HPDE6-E6E7 (cell line): Measurements from ENCODE around the gene ZNF710.
"Not testable (repeated sequence)": the region's sequence is repeated elsewhere in the genome, so short reads cannot be mapped to it uniquely, and the experiment has no call there.

Experiments
- DNase-seq: peaks from one replicate; pipeline ENCODE4 v3.0.0; 2011; ENCODE audit warnings: missing footprints; ENCODE audit errors: extremely low spot score

Gene ZNF710, protein sequence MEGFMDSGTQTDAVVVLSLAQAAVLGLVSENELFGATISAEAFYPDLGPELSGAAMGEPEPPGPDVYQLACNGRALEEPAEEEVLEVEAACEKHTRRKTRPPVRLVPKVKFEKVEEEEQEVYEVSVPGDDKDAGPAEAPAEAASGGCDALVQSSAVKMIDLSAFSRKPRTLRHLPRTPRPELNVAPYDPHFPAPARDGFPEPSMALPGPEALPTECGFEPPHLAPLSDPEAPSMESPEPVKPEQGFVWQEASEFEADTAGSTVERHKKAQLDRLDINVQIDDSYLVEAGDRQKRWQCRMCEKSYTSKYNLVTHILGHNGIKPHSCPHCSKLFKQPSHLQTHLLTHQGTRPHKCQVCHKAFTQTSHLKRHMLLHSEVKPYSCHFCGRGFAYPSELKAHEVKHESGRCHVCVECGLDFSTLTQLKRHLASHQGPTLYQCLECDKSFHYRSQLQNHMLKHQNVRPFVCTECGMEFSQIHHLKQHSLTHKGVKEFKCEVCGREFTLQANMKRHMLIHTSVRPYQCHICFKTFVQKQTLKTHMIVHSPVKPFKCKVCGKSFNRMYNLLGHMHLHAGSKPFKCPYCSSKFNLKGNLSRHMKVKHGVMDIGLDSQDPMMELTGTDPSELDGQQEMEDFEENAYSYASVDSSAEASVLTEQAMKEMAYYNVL

GRCh38 chr15:90001062-90001682 lies at the start of gene ZNF710:
ZNF710 (plus strand) TSS chr15:90001324; CDS start chr15:90067138, 65,814 bp downstream.
- DNase-seq: no peak

DNA sequence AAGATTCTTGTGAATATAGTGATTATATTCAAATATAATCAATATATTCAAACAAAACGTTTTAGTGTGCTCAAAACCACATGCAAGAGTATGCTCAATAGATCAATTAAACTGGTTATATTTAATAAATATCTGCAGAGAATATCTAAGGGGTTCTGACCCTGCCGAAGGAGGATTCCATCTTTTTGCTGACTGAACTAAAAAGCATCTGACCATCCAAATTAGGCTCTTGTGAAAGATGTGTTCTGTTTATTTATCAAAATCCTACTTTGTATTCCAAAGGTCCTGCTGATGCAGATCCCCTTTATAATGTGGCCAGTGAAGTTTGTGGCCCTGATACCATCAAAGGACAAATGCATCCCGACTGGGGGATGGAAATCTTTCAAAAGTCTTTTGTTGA lies 46.6 kb upstream of the ZNF710 start:
- no peak for DNase-seq

GRCh38 chr15:89955449-89955998 lies 45.6 kb upstream of the ZNF710 start:
- DNase-seq: not testable (repeated sequence)

GRCh38 chr15:89958107-89958805 lies 42.9 kb upstream of the ZNF710 start:
- peak; percentile 74 for DNase-seq

GRCh38 chr15:89963301-89964231 lies 37.6 kb upstream of the ZNF710 start:
- no peak for DNase-seq

DNA sequence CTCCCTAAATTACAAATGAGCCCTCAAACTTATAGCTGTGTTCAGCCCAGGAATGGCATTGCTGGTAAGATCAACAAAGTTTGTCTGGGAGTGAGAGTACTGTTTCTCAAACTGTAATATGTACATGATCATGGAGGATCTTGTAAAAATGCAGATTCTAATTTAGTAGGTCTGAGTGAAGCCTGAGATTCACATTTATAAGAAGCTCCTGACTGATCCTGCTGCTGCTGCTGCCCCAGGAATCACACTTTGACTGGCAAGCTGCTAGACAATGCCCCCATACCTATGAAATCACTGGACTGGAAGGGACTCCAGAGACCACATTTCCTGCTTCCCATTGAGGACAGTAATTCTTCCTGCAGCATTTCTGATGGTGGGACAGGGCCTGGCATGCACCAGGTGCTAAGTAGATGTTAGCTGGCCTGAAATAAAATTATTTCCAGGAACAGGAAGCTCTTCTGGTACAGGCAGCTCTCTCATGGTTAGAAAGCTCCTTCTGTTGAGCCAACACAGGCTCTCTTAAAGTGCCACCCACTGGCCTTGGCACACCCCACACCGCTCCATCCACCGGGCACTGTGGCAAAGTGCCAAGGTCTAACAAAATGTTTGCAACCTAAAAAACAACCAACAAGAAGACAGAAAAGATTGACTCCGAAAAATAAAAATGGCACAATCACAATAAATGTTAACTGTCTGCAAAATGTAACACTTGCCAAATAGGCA lies 36.7 kb upstream of the ZNF710 start:
- DNase-seq: no peak

- no peak for DNase-seq
Measured at GRCh38 chr15:89967881-89968280, 33.2 kb upstream of the ZNF710 start.

GRCh38 chr15:89971592-89971997 lies 29.5 kb upstream of the ZNF710 start:
- DNase-seq: peak; percentile 45

DNA sequence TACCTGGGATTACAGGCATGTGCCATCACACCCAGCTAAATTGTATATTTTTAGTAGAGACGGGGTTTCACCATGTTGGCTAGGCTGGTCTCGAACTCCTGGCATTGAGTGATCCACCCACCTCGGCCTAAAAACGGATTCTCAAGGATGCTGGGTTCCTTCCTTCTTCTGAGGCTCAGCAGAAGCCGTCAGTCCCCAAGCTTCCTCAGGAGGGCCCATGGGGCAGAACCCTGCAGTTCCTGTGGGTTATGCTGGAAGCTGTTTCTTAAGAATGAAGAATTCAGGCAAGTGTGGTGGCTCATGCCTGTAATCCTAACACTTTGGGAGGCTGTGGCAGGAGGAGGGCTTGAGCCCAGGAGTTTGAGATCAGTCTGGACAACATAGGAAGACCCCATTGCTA lies 29.0 kb upstream of the ZNF710 start:
- no peak for DNase-seq

- no peak for DNase-seq
Measured at GRCh38 chr15:89975482-89976245, 25.5 kb upstream of the ZNF710 start.

DNA sequence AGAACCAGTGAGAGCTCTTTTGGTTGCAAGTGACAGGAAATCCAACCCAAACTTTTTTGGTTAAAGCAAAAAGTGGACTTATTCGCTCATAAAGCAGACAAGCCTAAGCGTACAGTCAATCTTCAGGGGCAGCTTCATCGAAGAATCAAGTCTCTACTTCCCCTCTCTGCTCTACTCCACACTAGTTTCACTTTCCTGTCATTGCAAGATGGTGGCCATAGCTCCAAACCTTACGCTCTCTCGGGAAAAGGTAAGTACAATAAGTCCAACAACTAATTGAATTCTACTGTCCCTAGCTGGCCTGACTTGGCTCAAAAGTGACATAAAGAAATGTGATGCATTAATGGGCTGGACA lies 24.9 kb upstream of the ZNF710 start:
- no peak for DNase-seq

GRCh38 chr15:89977836-89978235 lies 23.3 kb upstream of the ZNF710 start:
- DNase-seq: not testable (repeated sequence)

DNA sequence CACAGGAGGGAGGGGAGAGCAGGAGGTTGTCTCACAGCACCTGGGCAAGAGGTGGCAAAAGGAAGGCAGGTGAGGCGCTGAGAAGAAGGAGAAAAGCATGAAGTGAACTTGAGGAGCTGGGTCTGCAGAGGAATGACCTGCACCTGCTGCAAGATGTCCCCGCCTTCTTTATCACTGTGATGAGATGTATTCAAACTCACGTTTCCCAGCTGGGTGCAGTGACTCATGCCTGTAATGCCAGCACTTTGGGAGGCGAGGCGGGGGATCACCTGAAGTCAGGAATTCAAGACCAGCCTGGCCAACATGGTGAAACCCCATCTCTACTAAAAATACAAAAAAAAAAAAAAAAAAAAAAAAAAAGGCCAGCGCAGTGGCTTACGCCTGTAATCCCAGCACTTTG lies 22.2 kb upstream of the ZNF710 start:
- DNase-seq: no peak

DNA sequence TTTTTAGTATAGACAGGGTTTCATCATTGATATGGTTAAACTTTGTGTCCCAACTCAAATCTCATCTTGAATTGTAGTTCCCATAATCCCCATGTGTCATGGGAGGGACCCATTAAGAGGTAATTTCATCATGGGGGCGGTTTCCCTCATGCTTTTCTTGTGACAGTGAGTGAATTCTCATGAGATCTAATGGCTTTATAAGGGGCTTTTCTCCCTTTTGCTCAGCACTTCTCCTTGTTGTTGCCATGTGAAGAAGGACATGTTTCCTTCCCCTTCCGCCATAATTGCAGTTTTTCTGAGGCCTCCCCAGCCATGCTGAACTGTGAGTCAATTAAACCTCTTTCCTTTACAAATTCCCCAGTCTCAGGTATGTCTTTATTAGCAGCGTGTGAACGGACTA lies 20.2 kb upstream of the ZNF710 start:
- DNase-seq: no peak

GRCh38 chr15:89982315-89983055 lies 18.6 kb upstream of the ZNF710 start:
- DNase-seq: no peak

DNA sequence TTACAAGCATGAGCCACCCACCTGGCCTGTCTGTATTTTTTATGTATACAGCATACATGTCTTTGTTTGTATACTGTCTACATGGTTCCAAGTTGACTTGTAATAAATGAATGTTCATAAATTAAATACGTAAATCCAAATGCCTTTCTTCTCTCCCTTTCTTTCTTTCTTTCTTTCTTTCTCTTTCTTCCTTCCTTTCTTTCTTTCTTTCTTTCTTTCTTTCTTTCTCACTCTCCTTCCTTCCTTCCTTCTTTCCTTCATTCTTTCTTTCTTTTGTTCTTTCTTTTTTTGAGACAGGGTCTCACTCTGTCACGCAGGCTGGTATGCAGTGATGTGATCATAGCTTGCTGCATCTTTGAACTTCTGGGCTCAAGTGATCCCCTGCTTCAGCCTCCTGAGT lies 17.1 kb upstream of the ZNF710 start:
- DNase-seq: no peak

GRCh38 chr15:89984421-89985010 lies 16.6 kb upstream of the ZNF710 start:
- DNase-seq: no peak

DNA sequence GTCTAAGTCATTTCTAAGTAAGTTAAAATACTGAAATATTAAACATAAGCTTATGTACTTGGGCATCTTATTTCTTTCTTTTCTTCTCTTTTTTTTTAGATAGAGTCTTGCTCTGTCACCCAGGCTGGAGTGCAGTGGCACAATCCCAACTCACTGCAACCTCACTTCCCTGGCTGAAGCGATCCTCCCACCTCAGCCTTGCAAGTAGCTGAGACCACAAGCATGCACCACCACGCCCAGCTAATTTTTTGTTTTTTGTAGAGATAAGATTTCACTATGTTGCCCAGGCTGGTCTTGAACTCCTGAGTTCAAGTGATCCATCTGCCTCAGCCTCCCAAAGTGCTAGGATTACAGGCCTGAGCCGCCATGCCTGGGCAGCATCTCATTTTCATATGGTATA lies 16.0 kb upstream of the ZNF710 start:
- DNase-seq: no peak
